Muscle of back (tissue), 11 donors: ENCODE data around the gene XPOT. TPM values are rescaled to one million over a fixed set of nuclear protein-coding genes. Genes with fewer than 3 reads are reported as not detected.

Source experiments
- DNase-seq, 3 donors: peaks; one replicate each; pipeline versions ENCODE4 v3.0.0 to v3.0.0-alpha.2; 2013
- polyA plus RNA-seq, 10 donors: library from polyadenylated mRNA; unstranded; fragments of 120-200 nt; gene quantifications; one replicate each; pipeline ENCODE4 v1.2.1, GENCODE V29; 2013; ENCODE audit not compliant: insufficient read length in 10 of 10

XPOT gene
- polyA plus RNA-seq, 10 donors = 37.4 to 55.0 (median 43.7) TPM

DNA sequence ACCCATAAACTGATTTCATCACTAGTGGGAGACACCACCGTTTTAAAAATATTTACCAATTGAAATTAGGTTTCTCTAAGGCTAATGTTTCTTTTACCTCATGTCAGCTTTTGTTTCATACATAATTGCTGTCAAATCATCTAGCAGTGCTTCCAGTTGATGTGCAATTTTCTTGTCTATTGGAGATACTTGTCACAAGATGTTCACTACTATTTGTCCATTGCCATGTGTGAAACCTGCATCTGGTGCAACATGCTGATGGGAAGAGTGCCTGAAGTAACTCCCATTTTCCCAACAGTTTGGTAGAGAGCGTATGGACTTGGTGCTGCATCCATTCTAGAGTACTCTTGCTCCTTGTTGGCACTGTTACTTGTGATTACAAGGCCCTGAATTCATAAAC, 9.7 kb downstream of the XPOT start:
- no peak for DNase-seq

- DNase-seq = no peak
Observed at GRCh38 chr12:64418209-64418608, 14.0 kb downstream of the XPOT start.

DNA sequence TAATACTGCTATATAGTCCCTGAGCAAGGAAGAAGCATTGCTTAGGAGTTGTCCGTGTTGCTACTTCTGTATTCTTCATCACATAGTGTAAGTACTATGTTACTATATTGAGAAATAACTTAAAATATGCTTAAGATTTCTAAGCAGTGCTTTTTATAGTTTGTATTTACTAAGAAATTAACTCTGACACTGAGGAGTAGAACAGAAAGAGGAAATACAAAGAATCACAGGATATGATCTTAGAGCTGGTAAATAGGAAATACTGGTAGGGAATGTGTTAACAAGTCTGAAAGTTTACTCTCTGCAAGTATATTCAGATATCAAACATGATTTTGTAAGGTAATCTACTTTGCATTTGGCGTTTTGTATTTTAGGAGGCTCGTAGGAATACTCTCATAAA, 15.5 kb downstream of the XPOT start:
- no peak for DNase-seq

- DNase-seq = no peak
Observed at GRCh38 chr12:64427988-64428387, 23.8 kb downstream of the XPOT start.

DNA sequence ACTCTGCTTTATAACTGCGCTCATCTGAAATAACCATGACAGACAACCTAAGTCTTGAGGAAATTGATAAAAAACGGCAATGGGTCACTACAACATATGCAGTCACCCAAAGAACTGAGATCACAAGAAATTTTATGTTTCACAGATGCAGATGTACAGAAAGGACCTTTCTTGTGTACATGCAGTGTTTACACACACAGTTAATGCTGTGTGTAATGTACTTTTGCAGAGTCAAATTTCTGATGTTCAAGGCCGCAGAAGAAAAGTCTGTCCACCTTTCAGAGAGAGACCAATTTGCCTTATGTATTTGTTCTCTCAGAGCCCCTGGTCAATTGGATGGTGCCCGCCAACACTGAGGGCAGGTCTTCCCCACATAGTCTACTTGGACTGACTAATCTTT, 24.8 kb downstream of the XPOT start:
- no peak for DNase-seq

- no peak for DNase-seq
Observed at GRCh38 chr12:64430886-64431285, 26.7 kb downstream of the XPOT start.

GRCh38 chr12:64431791-64432190, 27.6 kb downstream of the XPOT start:
- DNase-seq = no peak

DNA sequence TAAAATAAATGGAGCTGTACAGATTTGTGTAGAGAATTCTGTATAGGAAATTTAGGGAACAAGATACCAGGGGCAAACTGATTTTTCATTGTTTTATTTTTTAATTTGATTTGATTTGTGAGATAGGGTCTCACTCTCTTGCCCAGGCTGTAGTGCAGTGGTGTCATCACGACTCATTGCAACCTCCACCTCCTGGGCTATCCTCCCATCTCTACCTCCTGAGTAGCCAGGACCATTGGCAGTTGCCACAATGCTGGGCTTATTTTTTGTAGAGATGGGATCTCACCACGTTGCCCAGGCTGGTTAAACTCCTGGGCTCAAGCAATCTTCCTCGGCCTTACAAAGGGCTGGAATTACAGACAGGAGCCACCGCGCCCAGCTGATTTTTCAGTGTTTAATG, 29.7 kb downstream of the XPOT start:
- no peak for DNase-seq

DNA sequence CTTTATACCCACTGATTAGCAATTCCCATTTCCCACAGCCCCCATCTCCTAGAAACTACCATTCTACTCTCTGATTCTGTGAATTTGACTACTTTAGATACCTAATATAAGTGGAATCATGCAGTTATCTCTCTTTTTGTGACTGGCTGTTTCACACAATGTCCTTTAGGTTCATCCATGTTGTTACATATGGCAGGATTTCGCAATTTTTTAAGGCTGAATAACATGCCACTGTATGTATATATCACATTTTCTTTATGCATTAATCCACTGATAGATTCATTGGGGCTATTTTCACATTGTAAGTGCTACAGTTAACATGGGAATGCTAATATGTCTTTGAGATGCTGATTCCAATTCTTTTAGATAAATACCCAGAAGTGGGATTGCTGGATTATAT, 35.9 kb downstream of the XPOT start:
- no peak for DNase-seq

DNA sequence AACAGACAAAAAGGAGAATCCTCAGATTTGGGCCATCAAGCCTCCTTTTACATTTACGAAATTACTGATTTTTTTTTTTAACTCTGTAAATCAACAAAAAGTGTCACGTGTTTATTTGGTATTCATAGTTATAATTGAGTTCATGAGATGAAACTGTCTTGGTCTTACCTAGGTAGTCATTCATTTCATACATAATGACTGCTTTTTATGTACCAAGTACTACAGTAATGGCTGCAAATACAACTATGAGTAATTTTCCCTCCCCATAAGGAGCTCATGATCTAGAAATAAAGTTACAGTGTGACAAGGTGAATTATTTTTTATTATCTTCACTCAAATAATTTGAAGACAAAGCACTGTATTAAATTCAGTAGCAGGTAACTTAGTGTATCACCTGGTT, 41.3 kb downstream of the XPOT start:
- no peak for DNase-seq

GRCh38 chr12:64446295-64446694, 42.1 kb downstream of the XPOT start:
- DNase-seq = no peak

DNA sequence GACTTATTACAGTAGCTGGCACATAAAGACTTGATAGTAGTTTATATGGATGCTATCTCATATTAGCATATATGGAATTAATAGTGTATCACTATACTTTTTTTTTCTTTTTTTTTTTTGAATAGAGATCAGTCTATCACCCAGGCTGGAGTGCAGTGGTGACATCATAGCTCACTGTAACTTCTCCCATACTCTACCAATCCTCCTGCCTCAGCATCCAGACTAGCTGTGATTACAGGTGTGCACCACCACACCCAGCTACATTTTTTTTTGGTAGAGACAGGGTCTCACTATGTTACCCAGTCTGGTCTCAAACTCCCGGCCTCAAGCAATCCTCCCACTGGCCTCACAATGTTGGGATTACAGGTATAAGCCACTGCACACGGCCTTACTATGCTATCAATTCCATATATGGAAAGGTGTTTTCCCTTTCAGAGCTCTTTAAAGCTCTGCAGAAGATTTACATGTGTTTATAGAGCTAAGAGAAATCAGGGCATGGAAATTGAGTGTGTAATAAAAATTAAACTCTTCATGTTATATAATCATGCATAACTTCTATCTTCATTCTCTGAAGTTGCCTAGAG, 46.0 kb downstream of the XPOT start:
- DNase-seq = no peak

DNA sequence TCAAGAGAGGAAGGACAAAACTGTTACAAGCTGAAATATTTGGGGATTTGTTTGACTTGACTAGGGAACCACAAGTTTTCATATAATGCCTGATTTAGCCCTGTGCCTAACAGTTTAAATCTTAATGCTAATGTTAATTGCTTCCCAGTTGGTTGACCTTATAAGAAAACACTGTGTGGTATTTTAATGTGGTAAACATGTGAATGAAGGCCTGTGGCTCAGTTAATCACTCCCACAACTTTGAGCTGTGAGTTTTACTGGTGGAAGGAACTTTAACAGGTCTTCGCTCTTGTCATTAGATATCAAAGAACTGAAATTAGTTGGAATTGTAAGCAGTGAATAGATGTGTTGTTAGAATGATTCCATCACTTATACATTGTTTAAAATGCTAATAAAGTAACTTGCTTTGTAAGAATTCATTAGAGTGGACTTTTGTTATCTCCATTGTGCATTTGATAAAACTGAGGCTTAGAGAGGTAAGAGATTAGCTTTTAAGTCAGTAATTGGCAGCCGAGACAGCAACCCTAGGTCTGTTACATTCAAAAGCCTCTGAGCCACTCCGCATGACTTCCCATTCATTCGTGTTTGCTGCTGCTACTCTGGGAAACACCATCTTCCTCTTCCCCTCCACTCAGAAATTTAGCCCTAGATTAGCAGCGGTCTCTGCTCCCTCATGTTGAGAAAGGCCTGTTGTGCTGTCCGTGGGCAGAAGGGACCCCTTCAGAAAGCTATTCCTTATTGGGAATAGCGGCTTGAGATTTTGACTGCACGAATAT, 46.7 kb downstream of the XPOT start:
- DNase-seq = peak in 1 of 3 donors; percentile 22

DNA sequence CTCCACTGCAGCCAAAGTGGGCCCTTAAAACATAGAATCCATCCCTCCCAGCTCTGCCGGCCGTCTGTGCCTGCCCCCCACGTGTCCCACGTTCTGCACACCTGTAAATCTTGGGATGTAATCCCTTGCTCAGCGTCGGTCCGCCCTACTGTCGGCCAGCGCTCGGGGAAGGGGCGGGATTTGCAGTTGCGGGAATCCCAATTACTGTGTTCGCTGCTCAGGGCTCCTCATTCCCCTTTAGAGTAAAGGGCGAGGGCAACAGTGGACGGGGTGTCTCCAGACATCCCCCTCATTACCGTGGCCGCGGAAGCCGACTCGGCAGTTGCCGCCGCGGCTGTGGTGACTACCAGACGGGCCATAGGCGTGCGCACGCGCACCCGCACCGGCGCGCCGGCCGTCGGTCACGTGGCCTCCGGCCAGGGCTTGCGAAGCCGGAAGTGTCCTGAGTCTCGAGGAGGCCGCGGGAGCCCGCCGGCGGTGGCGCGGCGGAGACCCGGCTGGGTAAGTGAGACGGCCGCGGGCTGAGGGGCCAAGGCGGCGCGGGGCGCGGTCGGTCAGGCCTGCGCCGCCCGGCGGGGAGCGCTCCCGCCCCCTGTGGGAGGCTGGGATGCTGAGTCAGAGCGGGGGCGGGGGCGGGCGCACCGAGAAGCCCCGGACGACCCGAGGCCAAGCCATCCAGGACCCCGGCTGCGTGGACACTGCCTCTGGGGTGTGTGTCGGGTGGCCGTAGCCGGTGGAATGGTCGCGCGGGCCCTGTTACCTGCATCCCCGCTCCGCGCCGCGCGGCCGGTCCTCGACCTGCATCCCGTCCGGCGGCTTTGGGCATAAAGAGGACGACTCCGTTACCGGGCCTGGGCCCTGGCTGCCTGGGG, 47.7 kb downstream of the XPOT start, which contains the start of gene TBK1:
TSS of gene TBK1 (plus strand) at position 434 of the 872 bp plus-strand sequence. CDS start 3,751 bp downstream, outside the sequence.
- peak; percentile 85 to 95 (median 93) for DNase-seq

DNA sequence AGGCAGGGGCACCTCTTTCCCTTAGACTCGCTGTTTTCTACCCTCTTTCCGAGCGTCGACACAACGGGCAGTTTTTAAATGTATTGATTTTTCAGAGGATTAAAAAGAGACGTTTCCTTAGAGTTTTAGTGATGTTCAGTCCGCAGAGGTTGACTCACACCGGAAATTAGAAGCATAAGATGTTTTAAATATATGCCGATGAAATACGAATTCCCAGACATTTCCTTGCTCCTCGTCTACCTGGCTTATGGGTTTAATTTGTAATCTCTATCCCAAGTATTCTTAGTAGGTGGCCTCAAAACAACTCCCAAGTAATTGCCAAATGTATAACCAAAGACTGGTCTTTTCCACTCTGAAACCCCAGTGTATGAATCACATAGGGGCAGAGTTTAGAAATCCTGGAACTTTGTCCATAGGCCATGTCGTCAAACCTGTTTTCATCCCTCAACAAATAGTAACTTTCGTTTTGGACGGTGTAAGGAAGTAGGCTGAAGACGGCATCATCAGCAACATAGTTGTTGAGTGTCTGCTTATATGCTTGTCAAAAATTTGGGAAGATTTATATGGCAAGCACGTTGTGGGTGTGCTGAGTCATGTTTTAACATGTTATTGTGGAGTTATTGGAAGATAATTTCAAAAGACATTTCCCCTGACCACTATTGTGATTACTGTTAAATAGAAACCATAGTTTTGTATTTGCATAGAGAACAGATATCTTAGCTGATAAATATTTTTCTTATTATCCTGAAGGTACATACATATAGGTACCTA, 48.6 kb downstream of the XPOT start:
- peak; percentile 46 to 75 (median 60) for DNase-seq

- no peak for DNase-seq
Observed at GRCh38 chr12:64455506-64455905, 51.3 kb downstream of the XPOT start.

- no peak for DNase-seq
Observed at GRCh38 chr12:64456119-64456518, 51.9 kb downstream of the XPOT start.

- DNase-seq = no peak
Observed at GRCh38 chr12:64457032-64457431, 52.8 kb downstream of the XPOT start.

DNA sequence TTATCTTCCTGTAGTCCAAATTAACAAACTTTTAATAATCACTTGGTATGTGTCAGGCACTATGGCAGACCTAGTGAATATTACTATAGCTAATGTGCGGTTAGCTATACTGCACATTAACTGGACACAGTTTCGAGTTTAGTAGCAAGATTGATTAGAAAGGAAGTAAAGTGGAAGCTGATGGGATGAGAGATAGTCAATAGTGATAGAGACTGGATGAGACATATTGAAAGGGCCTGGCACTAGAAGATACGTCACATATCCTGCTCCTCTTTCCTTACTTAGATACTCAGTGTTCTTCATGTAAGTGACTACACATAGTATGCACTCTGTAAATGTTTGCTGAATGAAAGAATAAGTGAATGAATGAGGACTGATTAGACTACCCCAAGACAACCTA, 53.3 kb downstream of the XPOT start:
- no peak for DNase-seq

DNA sequence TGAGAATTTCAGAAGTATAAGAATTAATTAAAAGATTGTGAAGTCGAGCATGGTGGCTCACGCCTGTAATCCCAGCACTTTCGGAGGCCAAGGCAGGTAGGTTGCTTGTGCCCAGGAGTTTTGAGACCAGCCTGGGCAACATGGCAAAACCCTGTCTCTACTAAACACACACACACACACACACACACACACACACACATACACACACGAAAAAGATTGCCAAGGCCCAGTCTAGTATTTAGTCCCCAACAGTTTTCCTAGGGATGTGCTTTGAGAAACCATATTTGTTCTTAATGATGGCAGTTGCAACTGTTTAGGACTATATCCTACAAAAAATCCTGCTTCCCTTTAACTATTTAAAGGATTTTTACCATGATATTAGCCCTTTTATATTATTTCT, 53.7 kb downstream of the XPOT start:
- DNase-seq = no peak

GRCh38 chr12:64459394-64459891, 55.3 kb downstream of the XPOT start:
- DNase-seq = no peak
